ENCODE results near the gene SLCO4A1. TPM values are rescaled to one million over a fixed set of nuclear protein-coding genes. Genes with fewer than 3 reads are reported as not detected.
A peak's percentile ranks its signal among the peaks of the same experiment; 100 is the strongest.

SLCO4A1 gene
- total RNA-seq, 4 donors from 2014 or later, result 77.9 to 107 (median 81.5) TPM

GRCh38 chr20:62647521-62648317 is 5.4 kb downstream of the SLCO4A1 start:
- no peak overlapping the region for H3K4me3 ChIP-seq (ENCODE audit: low read depth, poor library complexity, severe bottlenecking)
- intact Hi-C loops (cut with DNase I; ENCODE audit: low total_unique reads), result no loop called here

GRCh38 chr20:62648318-62648995 is 6.2 kb downstream of the SLCO4A1 start:
- H3K4me3 ChIP-seq (ENCODE audit: low read depth, poor library complexity, severe bottlenecking), result no peak overlapping the region
- TF ChIP-seq POLR2A (IDR thresholded peaks at IDR 0.05) (no peak), CTCF (IDR thresholded peaks at IDR 0.05) (no peak)
- WGBS, 2 donors, result 78 to 79% methylated on average over 16 to 21 of the region's 21 CpGs
- no peak for DNase-seq (ENCODE audit: low spot score in 2 of 2)
- intact Hi-C loops (cut with DNase I; ENCODE audit: low total_unique reads), result no loop called here

More at GRCh38 chr20:62647521-62648317, 5.4 kb downstream of the SLCO4A1 start:
- TF ChIP-seq CTCF (IDR thresholded peaks at IDR 0.05) (no peak), POLR2A (IDR thresholded peaks at IDR 0.05) (no peak)
- WGBS, 2 donors, result 63 to 64% methylated on average over 23 to 25 of the region's 25 CpGs
- DNase-seq (ENCODE audit: low spot score in 2 of 2), result no peak

- 92 to 93% methylated on average over 5 to 6 of the region's 6 CpGs for WGBS, 2 donors
- TF ChIP-seq POLR2A (IDR thresholded peaks at IDR 0.05) (no peak), CTCF (IDR thresholded peaks at IDR 0.05) (no peak)
- no peak overlapping the region for H3K4me3 ChIP-seq (ENCODE audit: low read depth, poor library complexity, severe bottlenecking)
- DNase-seq (ENCODE audit: low spot score in 2 of 2), result no peak
- intact Hi-C loops (cut with DNase I; ENCODE audit: low total_unique reads), result no loop called here
Measured at GRCh38 chr20:62649140-62649539, 6.8 kb downstream of the SLCO4A1 start.

GRCh38 chr20:62650551-62651284 is 8.4 kb downstream of the SLCO4A1 start:
- TF ChIP-seq POLR2A (IDR thresholded peaks at IDR 0.05) (no peak), CTCF (IDR thresholded peaks at IDR 0.05) (no peak)
- 89 to 90% methylated on average over 22 to 24 of the region's 24 CpGs for WGBS, 2 donors
- no peak overlapping the region for H3K4me3 ChIP-seq (ENCODE audit: low read depth, poor library complexity, severe bottlenecking)

GRCh38 chr20:62651285-62652021 is 9.2 kb downstream of the SLCO4A1 start:
- intact Hi-C loops (cut with DNase I; ENCODE audit: low total_unique reads), result no loop called here
- no peak overlapping the region for H3K4me3 ChIP-seq (ENCODE audit: low read depth, poor library complexity, severe bottlenecking)
- 24 to 32% methylated on average over 24 of the region's 24 CpGs for WGBS, 2 donors
- TF ChIP-seq CTCF (IDR thresholded peaks at IDR 0.05) (no peak), POLR2A (IDR thresholded peaks at IDR 0.05) (no peak)
- peak; percentile 75 to 96 for DNase-seq (ENCODE audit: low spot score in 2 of 2)

More at GRCh38 chr20:62650551-62651284, 8.4 kb downstream of the SLCO4A1 start:
- intact Hi-C loops (cut with DNase I; ENCODE audit: low total_unique reads), result no loop called here
- DNase-seq (ENCODE audit: low spot score in 2 of 2), result no peak
